ENCODE data around the gene B3GNT3. TPM values are rescaled to one million over a fixed set of nuclear protein-coding genes. Genes with fewer than 3 reads are reported as not detected.

Gene B3GNT3
- total and polyA plus RNA-seq, 2 of the 13 experiments (the other 11 are each of a cell fraction or from before 2014, with no cell fraction given), result 0.86 to 4.0 TPM

GRCh38 chr19:17794731-17795494 lies at the start of gene B3GNT3 (continued):
- no peak for TF ChIP-seq HNF4A (CRISPR knock-in tag; IDR thresholded peaks at IDR 0.05)
- no peak for TF ChIP-seq SNAPC5 (CRISPR knock-in tag; IDR thresholded peaks at IDR 0.05; ENCODE audit: borderline replicate concordance)
- TF ChIP-seq FOXP1 (IDR thresholded peaks at IDR 0.05), result no peak
- no peak for TF ChIP-seq FOXP1 (CRISPR knock-in tag; IDR thresholded peaks at IDR 0.05)
- peak; percentile 34; the same call in 1 of the 2 replicates for TF ChIP-seq ZNF713 (CRISPR knock-in tag; IDR thresholded peaks at IDR 0.05)
- TF ChIP-seq NFYC (CRISPR knock-in tag; IDR thresholded peaks at IDR 0.05), result peak; percentile 24; the same call in 1 of the 2 replicates
- peak; percentile 33 for TF ChIP-seq ZNF18 (CRISPR knock-in tag; IDR thresholded peaks at IDR 0.05; ENCODE audit: insufficient replicate concordance)
- TF ChIP-seq SOX5 (CRISPR knock-in tag; IDR thresholded peaks at IDR 0.05; ENCODE audit: borderline replicate concordance), result 0 out of 2 replicates have a peak, but pooled peaks have one; percentile 17
- no peak for TF ChIP-seq PBX3 (CRISPR knock-in tag; IDR thresholded peaks at IDR 0.05; ENCODE audit: borderline replicate concordance)
- no peak for TF ChIP-seq NFAT5 (CRISPR knock-in tag; IDR thresholded peaks at IDR 0.05)
- TF ChIP-seq ZNF124 (CRISPR knock-in tag; IDR thresholded peaks at IDR 0.05), result peak; percentile 35; the same call in 1 of the 2 replicates
- TF ChIP-seq ZBTB1 (CRISPR knock-in tag; IDR thresholded peaks at IDR 0.05; ENCODE audit: borderline replicate concordance), result no peak
- 0 out of 2 replicates have a peak, but pooled peaks have one; percentile 52 for TF ChIP-seq ZNF263 (CRISPR knock-in tag; IDR thresholded peaks at IDR 0.05)
- peak; percentile 74; the same call in 1 of the 3 replicates for TF ChIP-seq MXI1 (IDR thresholded peaks at IDR 0.05; ENCODE audit: borderline replicate concordance, low read depth, low read length)
- no peak for TF ChIP-seq ZBTB20 (CRISPR knock-in tag; IDR thresholded peaks at IDR 0.05; ENCODE audit: borderline replicate concordance, low read depth)
- TF ChIP-seq FOXK2 (IDR thresholded peaks at IDR 0.05), result no peak
- TF ChIP-seq ZBTB14 (CRISPR knock-in tag; IDR thresholded peaks at IDR 0.05), result no peak
- TF ChIP-seq ADNP (CRISPR knock-in tag; IDR thresholded peaks at IDR 0.05), result peak; percentile 68; the same call in 1 of the 2 replicates
- TF ChIP-seq TFDP2 (CRISPR knock-in tag; IDR thresholded peaks at IDR 0.05), result no peak

Data from HepG2 (cell line).